Measurements from ENCODE around the gene HIRIP3.

- TF ChIP-seq CTCF (IDR thresholded peaks at IDR 0.05; ENCODE audit: low read depth, low read length, poor library complexity, severe bottlenecking) (no peak), EZH2phosphoT487 (IDR thresholded peaks at IDR 0.05; ENCODE audit: borderline replicate concordance, low read length) (no peak)
Observed at GRCh38 chr16:29992344-29992967, 3.0 kb downstream of the HIRIP3 start.

Measured in DOHH2 (cell line).